ENCODE data around the gene EIF5A.
A peak's percentile ranks its signal among the peaks of the same experiment; 100 is the strongest.

EIF5A gene

DNA sequence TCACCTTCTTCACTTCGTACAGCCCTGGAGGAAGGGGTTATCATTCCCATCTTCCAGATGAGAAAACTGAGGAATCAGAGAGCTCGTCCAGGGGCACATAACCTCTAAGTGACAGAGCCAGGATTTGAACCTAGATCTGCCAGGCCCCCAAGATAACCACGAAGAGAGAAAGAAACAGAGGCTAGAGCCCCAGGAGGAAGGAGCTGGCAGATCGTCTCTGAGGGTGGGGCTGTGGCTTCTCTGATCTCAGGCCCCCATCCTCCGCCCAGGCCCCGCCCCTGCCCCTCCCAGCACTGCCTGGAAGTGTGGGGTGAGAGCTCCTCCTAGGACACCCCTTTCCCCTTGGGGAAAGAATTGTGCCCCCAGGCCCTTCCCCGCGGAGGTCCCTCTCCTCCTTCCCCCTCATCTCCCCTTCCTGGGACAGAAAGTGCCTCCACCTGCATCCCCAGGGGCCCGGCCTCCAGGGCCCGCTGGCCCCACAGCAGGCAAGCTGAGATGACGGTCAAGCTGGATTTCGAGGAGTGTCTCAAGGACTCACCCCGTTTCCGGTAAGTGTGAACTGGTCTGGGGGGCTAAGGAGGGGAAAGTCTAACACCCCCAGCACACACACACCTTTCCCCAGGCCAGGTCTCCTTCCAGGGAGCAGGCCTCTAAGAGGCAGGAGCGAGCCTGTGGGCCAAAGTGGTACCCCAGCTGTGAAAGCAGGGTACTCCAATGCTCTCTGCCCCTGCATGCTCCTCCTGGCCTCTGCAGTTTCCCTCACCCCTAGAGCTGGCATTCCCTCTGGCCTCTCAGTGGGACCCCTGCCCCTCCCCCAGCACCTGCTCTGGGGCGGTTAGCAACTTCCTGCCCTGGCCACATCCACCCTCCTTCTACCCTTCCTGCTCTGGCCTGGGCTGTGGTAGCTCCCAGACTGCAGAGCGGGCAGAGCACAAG lies 29.1 kb downstream of the EIF5A start, which contains the start of gene ACAP1:
Gene ACAP1 (plus strand): TSS at position 290 of the 936 bp plus-strand sequence. CDS start 206 bp downstream, at position 496.
- peak within 1 kb of the TSS; percentile 94 for H3K4me3 ChIP-seq (ENCODE audit: low read depth, low read length)

GRCh38 chr17:7337600-7337999 lies 30.2 kb downstream of the EIF5A start:
- peak overlapping the region; percentile 94 for H3K4me3 ChIP-seq (ENCODE audit: low read depth, low read length)

More for the DNA sequence above, 29.1 kb downstream of the EIF5A start, which contains the start of gene ACAP1:
- TF ChIP-seq CTCF (IDR thresholded peaks at IDR 0.05; ENCODE audit: borderline replicate concordance, insufficient read depth, low read depth, low read length) = no peak

DNA sequence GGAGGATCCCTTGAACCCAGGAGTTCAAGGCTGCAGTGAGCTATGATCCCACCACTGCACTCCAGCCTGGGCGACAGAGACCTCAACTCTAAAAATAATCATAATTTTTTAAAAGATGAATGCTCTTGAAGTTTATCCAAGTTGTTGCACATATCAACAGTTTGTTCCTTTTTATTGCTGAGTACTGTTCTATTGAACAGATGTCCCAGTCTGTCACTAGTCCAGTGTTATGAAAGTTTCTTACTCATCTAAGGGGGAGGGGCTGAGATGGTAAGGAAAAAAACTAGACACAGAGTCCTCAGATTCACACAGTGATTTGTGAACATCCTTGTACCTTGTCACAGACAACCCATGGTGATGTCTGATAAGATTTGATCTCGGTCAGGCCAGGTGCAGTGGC lies 32.8 kb downstream of the EIF5A start:
- no peak for TF ChIP-seq CTCF (IDR thresholded peaks at IDR 0.05; ENCODE audit: borderline replicate concordance, insufficient read depth, low read depth, low read length)
- H3K4me3 ChIP-seq (ENCODE audit: low read depth, low read length) = no peak overlapping the region

DNA sequence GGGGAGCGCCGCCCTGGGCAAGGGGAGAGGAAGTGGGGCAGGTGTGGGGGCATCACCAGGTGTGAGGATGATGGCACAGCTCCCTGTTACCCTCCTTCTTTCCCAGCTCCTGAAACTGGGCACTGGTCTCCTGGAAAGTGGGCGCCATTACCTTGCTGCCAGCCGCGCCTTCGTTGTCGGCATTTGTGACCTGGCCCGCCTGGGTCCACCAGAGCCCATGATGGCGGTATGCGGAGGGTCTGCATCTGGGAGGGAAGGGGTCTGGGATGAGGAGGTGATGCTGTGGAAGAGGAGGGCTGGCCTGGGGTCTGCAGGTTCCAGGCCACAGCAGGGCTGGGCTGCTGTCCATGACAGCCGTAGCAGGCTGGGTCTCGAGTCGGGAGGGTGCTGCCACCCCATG lies 34.4 kb downstream of the EIF5A start:
- TF ChIP-seq CTCF (IDR thresholded peaks at IDR 0.05; ENCODE audit: borderline replicate concordance, insufficient read depth, low read depth, low read length) = no peak

GRCh38 chr17:7343250-7343649 lies 35.8 kb downstream of the EIF5A start:
- no peak for TF ChIP-seq CTCF (IDR thresholded peaks at IDR 0.05; ENCODE audit: borderline replicate concordance, insufficient read depth, low read depth, low read length)
- no peak overlapping the region for H3K4me3 ChIP-seq (ENCODE audit: low read depth, low read length)

More for the DNA sequence above, 34.4 kb downstream of the EIF5A start:
- H3K4me3 ChIP-seq (ENCODE audit: low read depth, low read length) = no peak overlapping the region

DNA sequence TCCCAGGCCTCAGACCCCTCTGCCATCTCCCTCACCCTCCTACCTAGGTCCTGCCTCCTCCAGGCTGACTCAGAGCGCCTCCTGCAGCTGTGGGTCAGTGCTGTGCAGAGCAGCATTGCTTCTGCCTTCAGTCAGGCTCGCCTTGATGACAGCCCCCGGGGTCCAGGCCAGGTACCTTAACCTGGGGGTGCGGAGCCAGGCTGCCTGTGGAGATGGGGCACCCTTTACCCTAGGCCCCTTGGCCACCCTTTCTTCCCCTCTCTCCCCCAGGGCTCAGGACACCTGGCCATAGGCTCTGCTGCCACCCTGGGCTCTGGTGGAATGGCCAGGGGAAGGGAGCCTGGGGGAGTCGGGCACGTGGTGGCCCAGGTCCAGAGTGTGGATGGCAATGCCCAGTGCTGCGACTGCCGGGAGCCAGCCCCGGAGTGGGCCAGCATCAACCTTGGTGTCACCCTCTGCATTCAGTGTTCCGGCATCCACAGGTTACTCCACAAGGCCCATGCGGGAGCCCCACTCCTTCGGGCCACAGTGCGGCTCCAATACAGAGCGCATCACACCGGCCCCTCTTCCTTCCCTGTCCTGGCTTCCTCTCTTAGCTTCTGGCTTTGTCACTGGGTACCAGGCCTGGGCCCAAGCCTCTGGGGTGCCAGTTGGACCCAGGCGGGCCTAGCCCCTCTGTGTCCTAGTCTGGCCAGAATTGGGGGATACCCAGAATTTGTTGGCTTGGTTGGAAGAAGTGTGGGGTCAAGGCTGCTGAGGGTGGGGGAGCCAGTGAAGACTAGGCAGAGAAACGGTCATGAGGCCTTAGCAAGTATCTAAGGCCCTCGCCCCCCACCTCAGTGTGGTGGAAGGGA lies 39.6 kb downstream of the EIF5A start:
- no peak overlapping the region for H3K4me3 ChIP-seq (ENCODE audit: low read depth, low read length)
- TF ChIP-seq CTCF (IDR thresholded peaks at IDR 0.05; ENCODE audit: borderline replicate concordance, insufficient read depth, low read depth, low read length) = no peak

All from GM12875 (cell line).